Vagina (tissue), 2 donors: Measurements from ENCODE around the gene ZNF23.

Experiments used
- POLR2A ChIP-seq, 2 donors: fragments of 450-650 bp; IDR thresholded peaks; one replicate each; pipeline ENCODE4 v1.6.1; 2017; ENCODE audit warnings: antibody characterized with exemption in 2 of 2, mild to moderate bottlenecking in 2 of 2, moderate library complexity in 2 of 2
- POLR2AphosphoS5 ChIP-seq, 2 donors: sonication (generic); formaldehyde crosslinking; IDR thresholded peaks; one replicate each; pipeline ENCODE4 v1.9.0; 2017; ENCODE audit warnings: antibody characterized with exemption in 2 of 2, mild to moderate bottlenecking in 2 of 2, low read depth in 1 of 2; ENCODE audit not compliant: insufficient read depth in 1 of 2

DNA sequence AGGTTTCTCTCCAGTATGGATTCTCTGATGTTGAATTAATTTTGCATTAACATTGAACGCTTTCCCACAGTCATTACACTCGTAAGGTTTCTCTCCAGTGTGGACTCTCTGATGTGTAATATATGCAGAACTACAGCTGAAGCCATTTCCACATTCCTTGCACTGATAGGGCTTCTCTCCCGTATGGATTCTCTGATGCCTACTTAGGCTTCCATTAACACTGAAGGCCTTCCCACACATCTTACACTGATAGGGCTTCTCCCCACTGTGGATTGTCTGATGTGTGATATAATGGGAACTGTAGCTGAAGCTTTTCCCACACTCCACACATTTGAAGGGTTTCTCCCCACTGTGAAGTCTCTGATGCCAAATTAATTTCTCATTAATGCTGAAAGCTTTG, 13.0 kb downstream of the ZNF23 start:
- no peak for TF ChIP-seq POLR2A (IDR thresholded peaks at IDR 0.05)
- TF ChIP-seq POLR2AphosphoS5 (IDR thresholded peaks at IDR 0.05; ENCODE audit: insufficient read depth in 1 of 2, low read depth in 1 of 2): no peak
